ENCODE results near the gene CDR2L.
"Not testable (repeated sequence)": the region's sequence is repeated elsewhere in the genome, so short reads cannot be mapped to it uniquely, and the experiment has no call there.

The CDR2L gene

DNA sequence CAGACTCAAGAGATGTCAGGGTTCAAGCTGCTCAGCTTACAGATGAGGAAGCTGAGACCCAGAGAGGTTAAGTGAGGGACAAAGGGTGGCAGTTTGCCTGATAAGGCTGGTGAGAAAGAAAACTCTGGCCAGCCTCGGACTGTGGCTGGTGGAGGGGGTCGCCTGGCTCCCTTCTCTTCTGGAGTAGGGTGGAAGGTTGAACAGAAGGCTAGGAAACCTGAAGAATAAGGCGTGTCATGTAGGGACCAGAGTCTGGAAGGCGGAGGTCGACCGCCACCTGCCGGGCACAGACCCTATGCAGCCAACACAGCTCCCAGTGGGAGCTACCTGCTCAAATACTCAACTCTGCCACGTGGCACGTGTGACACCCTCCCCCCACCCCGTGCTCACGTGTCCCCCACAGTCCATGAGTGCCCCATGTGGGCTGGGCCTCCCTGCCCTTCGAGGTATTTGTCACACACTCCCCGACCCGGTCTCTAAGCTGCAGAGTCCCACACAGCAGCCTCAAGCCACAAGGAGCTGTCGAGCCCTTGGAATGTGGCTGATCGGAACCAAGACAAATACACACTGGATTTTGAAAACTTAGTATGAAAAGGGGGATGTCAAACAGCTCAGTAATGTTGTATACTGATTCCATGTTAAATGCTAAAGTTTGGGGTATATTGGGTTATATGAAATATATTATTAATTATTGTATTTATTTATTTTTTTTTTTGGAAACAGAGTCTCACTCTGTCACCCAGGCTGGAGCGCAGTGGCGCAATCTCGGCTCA, 26.7 kb upstream of the CDR2L start:
- DNase-seq: peak in 1 of 4 experiments; percentile 25

DNA sequence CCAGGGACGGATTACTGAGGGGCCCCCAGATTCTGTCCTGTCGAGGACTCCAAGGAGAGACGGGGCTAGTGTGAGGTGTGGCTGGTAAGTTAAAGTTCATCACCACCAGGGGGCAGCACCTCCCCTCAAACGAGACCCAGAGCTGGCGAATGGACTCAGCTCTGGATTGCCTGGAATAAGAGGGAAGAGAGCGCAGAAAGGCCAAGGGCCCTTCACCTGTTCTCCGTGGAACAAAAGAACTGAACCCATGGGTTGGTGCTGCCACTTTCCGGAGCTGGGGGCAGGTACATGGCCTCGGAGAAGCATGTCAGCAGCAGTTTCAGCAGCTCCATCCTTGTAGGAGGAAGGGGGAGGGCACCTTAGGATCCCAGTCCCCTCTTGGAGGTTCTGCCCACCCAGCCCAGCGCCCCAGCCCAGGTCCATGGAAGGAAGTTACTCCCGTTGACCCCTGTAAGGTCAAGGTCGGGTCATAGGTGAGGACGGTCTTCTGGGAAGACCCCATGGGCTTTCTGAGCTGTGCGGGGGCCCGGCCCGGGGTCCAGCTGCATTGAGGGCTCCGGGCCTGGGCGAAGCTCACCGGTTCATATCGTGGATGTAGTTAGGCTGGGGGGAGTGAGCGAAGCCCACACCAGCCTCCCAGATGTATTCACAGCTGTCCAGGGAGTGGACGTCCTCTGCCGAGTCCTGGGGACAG, 25.6 kb upstream of the CDR2L start:
- peak; percentile 65 to 84 (median 74) for DNase-seq

DNA sequence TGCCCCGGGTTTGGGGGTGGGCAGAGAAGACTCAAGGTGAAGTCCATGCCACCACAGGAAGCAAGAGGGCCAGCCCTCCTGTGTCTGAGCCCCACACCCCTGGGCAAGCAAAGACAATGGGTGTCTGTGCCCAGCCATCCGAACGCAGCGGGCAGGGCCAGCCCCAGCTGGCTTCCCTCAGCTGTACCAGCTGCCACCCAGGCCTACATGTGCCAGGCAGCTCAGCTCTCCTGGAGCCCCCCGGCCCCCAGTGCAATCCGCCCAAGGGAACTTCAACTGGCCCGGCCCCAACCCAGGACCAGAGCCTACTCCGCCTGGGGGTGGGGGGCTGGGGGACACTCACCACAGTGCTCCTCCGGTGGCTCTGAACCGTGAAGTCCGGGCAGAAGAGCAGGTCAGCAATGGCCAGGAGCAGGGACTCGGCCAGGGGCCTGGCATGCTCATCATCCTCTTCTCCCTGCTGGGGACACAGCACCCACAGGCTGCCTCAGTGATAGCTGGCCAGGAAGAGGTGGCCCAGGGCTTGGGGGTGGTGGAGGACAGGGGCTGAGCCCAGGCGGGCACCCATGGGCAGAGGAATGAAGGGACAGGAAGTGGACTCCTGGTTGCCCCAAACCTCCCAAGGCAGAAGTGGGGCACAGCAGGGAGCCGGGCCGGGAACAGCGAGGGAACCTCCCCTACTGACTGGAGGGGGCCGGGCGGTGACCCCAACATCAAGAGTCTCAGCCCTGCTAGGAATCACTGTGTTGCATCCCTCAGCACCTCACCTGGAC, 24.6 kb upstream of the CDR2L start:
- DNase-seq: no peak

DNA sequence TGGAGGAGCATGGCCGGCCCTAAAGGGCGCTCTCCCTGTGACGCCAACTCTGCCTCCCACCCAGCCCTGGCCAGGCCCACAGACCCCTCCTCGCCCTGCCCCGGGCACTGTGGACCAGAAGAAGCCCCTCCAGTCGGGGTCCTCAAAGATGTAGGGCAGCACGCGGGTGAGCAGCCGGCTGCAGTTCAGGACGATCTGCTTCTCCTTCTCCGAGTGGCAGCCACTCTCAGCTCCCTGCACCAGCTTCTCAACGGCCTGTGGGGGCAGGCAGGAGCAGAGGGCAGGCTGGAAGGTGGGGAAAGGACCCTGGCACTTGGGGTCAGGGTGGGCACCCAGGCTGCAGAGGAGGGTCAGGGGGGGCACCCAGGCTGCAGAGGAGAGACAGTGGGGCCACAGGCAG, 23.8 kb upstream of the CDR2L start:
- DNase-seq: no peak

DNA sequence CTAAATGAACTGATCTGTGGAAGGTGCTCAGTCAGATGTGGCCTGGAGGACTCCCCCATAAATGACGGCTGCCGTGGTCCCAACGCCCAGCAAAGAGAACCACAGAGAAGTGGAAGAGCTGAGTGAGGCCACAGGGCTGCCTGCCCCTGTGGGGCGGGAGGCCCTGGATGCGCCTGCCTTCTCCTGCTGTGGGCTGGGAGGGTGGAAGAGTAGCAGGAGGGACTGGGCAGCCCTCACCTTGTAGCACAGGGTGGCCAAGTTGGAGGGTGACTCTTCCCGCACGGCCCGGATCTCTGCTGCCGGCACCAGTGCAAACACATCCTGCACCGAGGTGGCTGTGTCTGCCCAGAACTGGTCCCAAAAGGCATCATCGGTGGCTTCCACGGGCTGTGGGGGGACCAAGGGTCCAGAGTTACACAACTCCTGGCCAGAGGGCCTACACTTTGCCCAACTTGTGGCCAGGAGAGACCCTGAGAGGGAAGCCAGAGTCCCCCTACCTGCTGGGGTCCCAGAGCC, 23.1 kb upstream of the CDR2L start:
- DNase-seq: no peak

DNA sequence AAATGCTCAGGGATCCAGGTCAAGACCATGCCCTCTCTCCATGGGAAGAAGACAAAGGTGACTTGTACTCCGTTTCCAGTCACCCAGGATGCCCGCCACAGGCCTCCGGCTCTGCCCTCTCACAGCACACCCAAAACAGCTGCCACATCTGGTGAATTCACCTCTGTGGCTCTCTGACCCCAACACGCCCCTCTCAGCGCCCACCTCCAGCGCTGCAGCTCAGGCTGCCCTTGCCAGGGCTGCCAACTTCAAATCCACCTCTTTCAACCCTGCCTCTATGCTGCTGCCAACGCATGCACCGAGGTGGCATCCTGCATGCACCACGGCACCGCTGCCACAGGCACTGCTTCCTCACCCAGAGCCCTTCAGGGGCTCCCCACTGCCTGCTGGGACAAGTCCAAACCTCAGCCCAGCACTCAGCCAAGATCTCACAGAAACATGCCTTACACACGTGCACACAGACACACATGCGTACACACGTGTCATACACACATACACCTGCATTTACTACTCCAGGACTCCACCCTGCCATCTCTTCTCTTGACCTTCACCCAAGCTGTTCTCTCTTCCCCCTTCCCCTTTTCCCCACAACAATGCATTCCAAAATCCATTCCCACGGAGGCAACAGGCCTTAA, 22.3 kb upstream of the CDR2L start:
- no peak for DNase-seq

DNA sequence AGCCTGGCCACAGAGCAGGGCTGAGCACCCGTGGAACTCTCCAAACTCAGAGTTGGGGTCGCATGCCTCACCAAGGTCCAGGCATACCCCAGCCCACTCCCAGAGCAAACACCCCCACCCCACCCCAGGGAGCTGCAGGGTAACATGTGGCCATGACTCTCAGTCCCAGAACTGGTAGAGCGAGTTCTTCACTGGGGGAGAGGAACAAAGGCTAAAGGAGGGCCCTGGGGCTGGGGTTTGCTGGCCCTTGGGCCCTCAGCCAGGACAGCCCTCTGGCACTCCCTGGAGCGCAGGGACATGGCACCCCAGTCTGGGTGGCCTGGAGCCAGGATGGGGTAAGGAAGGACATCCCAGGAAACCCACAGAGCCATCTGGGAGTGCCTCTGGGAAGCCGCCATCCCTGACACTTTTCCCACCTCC, 19.1 kb upstream of the CDR2L start:
- DNase-seq: no peak

DNA sequence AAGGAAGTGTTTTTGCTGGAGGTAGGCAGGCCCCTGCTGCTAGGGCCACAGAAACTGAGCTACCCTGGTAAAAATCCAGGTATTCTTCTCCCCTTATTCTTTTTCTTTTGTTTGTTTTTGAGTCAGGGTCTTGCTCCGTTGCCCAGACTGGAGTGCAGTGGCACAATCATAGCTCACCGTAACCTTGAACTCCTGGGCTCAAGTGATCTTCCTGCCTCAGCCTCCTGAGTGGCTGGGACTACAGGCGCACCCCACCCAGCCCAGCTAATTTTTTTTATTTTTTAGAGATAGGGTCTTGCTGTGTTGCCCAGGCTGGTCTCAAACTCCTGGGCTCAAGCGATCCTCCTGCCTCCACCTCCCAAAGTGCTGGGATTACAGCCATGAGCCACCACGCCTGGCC, 17.9 kb upstream of the CDR2L start:
- not testable (repeated sequence) for DNase-seq

DNA sequence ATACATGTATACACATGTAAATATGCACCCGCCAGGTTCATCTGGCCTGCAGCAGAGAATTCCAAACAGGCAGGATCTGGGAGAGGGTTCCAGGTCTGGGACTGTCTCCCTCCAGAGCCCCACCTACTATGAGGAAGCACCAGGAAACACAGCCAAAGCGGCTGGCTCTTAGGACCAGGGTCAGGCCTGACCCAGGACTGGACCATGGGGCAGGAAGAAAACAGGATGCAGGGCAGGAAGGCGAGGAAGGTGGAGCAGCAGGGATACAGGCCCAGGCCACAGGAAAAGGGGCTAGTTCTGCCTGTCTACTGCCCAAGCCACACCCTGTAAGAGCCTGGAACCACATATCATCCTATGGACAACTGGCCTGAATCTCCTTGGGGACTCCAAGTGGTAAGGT, 17.0 kb upstream of the CDR2L start:
- DNase-seq: no peak

DNA sequence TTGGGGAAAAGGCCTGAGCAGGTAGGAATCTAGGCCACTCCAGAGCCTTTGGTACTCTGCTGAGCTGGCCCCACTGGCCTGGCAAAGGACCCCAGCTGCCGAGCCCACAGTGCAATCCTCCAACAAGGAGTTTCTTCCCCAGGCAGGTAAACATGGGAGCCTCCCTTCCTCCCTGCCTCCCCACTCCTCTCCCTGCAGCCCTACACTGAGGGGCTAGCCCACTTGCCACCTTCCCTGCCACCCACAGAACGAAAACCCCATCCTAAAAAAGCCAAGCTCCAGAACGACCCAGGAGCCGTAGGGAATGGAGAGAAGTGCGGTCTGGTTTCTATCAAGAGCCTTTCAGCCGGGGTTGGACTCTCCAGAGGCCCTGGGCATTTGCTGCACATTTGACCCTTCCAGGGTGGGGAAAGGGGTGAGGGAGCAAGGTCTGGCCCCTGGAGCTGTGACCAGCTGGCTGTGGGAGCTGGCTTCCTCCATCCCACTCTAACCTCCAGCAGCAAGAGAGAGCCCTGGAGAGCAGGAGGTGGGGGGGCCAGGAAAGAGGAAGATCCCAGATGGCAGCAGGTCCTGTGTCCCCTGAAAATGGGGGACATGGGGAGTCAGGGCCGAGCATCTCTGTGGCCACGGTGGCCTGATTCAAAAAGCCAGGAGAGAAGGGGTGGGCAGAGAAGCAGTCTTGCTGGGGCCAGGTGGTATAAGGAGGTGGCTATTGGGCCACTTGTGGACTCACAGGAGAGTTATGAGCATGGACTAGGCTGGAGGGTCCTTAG, 16.2 kb upstream of the CDR2L start:
- no peak for DNase-seq

DNA sequence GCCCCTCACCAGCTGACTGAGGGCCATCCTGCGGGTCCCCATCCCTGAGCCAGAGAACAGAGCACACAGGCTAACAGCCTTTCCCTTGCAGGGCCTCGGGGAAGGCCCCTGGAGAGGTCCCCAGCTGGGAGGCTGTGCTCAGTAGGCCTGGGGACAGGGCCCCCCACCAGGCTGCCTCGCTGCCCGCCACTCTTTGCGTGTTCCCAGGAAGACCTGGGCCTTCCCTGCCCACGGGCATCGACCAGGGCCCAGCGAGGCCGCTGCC, 15.7 kb upstream of the CDR2L start:
- no peak for DNase-seq

DNA sequence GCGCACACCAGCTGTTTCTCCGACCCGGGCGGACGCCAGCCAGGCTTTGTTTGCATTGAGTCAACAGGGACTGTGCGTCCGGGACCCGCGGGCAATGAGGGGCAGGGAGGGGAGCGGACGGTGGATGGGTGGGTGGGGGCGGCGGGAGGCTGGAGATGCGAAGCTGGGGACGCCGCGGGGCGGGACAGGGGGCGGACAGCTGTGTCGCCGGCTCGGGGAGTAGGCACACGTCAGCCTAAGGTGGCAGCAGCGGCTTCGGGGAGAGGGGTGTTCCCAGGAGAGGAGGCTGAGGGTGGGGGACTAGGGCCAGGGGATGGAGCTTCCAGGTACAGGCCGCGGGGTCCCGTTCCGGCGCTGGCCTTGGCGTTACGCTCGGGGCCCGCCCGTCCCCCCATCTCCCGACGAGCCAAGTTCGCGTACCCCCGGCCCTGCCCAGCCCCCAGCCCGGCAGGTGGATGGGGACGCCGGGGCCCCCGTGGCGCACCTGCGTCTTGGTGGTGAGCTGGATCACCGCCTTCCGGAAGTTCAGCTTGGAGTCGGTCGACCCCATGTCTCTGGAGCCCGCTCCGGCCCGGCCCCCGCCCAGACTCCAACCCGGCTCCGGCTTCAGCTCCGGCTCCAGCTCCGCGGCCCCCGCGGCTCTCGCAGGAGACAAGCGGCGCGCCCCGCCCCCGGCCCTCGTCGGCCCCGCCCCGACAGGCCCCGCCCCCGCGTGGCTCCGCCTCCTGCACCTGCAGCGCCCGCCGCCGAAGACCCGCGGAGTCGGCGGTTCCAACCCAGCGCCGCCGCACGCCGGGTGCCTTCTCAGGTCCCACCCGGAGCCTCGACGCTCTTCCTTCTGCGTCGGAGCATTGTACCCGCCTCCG, 15.1 kb upstream of the CDR2L start, which contains the start of gene HID1:
TSS of gene HID1 (minus strand) at position 653 of the 866 bp plus-strand sequence. CDS start at position 550, 103 bp downstream.
- peak; percentile 64 to 69 (median 66) for DNase-seq

DNA sequence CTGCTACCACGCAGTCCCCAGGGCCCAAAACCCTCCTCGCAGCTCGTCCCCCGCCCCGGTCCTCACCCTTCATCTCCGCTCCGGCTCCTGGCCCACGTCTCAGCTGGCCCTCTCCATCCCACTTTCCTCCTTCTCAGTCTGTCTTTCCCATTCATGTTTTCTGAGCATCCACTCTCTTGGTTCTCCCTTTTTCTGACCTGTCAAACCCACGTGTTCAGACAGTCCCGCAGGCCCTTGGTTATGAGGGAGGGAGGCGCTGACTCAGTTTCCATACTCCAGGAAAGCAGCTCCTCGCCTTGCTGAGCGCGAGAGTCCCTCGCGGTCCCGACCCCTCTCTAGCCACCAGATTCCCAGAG, 14.5 kb upstream of the CDR2L start:
- DNase-seq: no peak

DNA sequence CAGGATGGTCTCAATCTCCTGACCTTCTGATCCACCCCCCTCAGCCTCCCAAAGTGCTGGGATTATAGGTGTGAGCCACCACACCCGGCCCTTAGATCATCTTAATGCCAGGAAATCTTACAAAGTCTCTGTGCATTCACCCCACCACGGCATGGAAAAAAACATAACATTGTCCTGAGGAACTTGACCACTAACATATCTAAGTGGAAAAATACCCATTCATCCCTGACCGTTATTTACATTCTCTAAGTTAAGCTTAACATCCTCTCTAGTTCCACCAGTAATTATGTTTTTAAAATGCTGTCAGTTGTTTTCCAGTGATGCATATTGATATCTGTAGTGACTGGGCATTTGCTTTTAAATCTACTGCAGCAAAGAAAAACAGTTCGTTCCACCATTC, 11.5 kb upstream of the CDR2L start:
- no peak for DNase-seq

DNA sequence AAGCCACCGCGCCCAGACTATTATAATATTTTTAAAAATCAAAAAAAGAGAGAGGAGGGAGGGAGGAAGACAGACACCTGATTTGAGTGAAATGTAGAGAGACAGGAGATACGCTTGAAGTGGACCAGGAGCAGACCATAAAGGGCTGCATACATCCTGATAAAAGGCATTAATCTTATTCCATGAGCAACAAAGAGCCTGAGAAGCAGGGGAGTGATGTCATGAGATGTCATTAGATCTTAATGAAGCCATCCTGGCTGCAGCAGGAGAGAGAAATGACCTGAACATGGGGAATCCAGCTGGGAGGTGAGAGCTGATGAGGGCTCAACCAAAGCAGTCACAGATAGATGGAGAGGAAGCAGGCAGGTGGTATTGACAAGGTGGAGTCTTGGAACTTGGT, 9.6 kb upstream of the CDR2L start:
- DNase-seq: no peak

DNA sequence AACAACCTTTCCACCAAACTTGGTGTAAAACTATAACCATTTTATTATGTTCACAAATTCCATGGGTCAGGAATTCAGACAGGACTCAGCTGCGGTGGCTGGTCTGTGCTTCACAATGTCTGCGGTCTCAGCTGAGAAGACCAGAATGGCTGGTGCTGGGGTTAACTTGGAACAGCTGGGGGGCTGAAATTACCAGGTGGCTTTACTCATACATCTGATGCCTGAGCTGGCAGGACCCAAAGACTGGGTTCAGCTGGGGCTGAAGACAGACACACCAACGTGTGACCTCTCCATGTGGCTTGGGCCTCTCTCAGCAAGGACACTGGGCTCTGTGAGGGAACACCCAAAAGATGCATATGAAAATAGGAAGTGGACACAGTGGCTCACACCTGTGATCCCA, 9.2 kb upstream of the CDR2L start:
- DNase-seq: no peak

DNA sequence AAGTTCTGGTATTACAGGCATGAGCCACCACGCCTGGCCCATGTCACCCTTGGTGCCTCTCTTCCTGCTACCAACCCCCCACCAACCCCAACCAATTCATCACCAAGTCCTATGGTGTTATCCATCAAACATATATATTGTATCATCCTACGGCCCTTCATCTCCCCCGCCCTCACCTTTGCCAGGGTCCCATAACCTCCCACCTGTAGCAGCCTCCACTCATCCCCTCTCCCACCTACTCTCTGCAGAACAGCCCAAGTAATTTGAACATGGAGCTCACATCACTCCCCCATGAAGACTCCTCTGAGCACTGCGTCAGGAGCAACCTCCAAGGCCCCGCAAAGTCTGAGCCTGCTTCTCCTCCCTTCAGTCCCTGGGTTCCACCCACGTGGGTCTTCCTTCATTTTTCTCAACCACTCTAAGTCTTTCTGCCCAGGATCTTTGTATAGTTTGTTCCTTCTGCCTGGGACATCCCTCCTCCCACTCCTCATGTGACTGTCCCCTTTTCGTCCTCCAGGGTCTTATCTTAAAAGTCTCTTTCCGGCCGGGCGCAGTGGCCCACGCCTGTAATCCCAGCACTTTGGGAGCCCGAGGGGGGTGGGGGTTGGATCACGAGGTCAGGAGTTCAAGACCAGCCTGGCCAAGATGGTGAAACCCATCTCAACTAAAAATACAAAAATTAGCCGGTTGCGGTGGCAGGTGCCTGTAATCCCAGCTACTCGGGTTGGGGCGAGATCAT, 7.9 kb upstream of the CDR2L start:
- no peak for DNase-seq

DNA sequence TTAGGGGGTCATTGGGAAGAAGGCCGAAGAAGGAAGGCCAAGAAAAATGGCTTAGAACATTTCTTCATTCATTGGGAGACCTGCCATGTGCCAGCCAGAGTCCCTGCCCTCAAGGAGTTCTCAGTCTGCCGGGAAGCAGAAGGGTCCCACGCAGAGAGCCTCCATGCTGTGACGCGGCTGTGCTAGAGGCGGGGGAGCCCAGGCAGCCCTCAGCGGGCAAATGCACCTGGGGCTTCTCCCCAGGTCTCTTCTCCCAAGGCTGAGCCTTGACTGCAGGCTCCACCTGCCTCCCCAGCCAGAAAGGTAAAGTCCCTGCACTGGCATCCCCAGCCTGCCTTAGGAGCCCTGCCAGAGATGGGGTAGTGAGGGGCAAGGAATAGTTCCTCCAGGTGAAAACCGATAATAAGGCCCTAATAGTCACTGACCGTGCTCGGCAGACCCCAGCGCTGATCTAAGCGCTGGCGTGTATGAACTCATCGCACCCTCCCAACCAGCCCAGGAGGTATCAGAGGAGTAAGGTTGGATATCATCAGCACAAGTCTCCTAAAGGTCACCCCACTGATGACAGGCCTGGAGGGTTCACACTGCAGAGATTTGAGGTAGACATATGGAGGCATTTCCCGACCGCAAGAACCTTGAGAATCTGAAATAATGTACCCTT, 6.0 kb upstream of the CDR2L start:
- DNase-seq: no peak

DNA sequence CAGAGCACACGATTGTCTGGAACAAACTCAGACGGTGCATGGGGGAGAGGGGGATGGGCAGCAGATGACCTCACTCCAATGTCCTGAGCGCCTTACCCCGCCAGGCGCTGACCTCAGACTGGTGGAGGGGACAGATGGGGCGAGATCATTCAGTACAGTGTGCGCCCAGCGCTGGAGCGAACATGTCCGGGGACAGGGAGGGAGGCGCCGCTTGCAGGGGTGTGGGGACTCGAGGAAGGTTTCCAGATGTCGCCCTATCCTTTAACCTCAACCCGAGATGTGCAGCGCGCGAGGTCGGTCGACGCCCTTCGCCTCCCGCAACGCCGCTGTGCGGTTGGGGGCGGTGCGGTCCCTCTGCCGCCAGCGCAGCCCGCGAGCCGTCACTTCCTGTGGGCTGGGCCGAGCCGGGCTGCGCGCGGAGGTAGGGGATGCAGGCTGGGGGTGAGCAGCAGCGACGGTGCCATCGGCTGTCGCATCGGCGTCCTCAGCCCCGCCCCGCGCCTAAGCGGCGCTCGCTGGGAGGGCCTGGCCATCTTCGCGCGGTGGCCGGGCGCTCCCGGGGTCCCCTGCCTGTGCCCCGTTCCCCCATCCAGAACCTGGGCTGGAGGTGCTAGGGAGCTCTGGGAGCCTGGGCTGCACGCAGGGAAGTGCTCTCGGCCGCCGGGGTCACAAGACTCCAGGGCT, 5.3 kb upstream of the CDR2L start:
- peak; percentile 38 to 67 (median 56) for DNase-seq
